Transverse colon (tissue), 4 donors: Measurements from ENCODE around the gene IPO11. TPM values are rescaled to one million over a fixed set of nuclear protein-coding genes. Genes with fewer than 3 reads are reported as not detected.
A peak's percentile ranks its signal among the peaks of the same experiment; 100 is the strongest.

ENCODE experiments used
- DNase-seq: peaks from one replicate; pipeline ENCODE4 v3.0.0-alpha.2; 2019
- H3K27ac ChIP-seq, 4 donors: fragments of 200-600 bp; sonication (generic); 2 replicates each; pipeline ENCODE4 v1.5.1; 2016 to 2018; ENCODE audit warnings: inconsistent platforms in 4 of 4
- H3K27me3 ChIP-seq: fragments of 200-600 bp; sonication (generic); 2 replicates; pipeline ENCODE4 v1.5.1; 2017; ENCODE audit warnings: inconsistent platforms
- H3K36me3 ChIP-seq, 4 donors: fragments of 200-600 bp; sonication (generic); 2 replicates each; pipeline ENCODE4 v1.5.1; 2017 to 2019; ENCODE audit warnings: inconsistent platforms in 4 of 4
- H3K4me1 ChIP-seq, 4 donors: fragments of 200-600 bp; sonication (generic); 2 replicates each; pipeline ENCODE4 v1.5.1; 2017 to 2020; ENCODE audit warnings: inconsistent platforms in 4 of 4
- H3K4me3 ChIP-seq, 4 donors: fragments of 200-600 bp; sonication (generic); 1 replicate in 1 of 4; 2 replicates in 3 of 4; pipeline versions ENCODE4 v1.5.1 to v1.6.1; 2017 to 2019; ENCODE audit warnings: inconsistent platforms in 4 of 4
- H3K9me3 ChIP-seq, 2 donors: fragments of 200-600 bp; sonication (generic); 2 replicates each; pipeline ENCODE4 v1.5.1; 2017 to 2019; ENCODE audit warnings: inconsistent platforms in 2 of 2
- CTCF ChIP-seq, 5 experiments: fragments of 200-600 bp in 3 of 5; fragments of 450-650 bp in 2 of 5; sonication (generic) in 3 of 5; IDR thresholded peaks; 1 replicate in 2 of 5; 2 replicates in 3 of 5; pipeline ENCODE4 v1.5.1; 2016 to 2017; ENCODE audit warnings: antibody characterized with exemption in 5 of 5, inconsistent platforms in 3 of 5, mild to moderate bottlenecking in 2 of 5, moderate library complexity in 1 of 5
- EP300 ChIP-seq: sonication (generic); formaldehyde crosslinking; IDR thresholded peaks from one replicate; pipeline ENCODE4 v1.6.1; 2017; ENCODE audit warnings: antibody characterized with exemption, low read depth
- POLR2A ChIP-seq: fragments of 450-650 bp; IDR thresholded peaks from one replicate; pipeline ENCODE4 v1.6.1; 2016; ENCODE audit warnings: antibody characterized with exemption, mild to moderate bottlenecking, moderate library complexity
- POLR2AphosphoS5 ChIP-seq, 3 donors: sonication (generic); formaldehyde crosslinking; IDR thresholded peaks; one replicate each; pipeline ENCODE4 v1.6.1; 2016; ENCODE audit warnings: antibody characterized with exemption in 3 of 3
- WGBS, 2 donors: methylation state at CpG; one replicate each; pipeline ENCODE4 v1.1.5; 2018; ENCODE audit warnings: low coverage in 1 of 2; 5-methylcytosine and 5-hydroxymethylcytosine counted together
- in situ Hi-C, 4 donors: fragments of 200-750 bp; cut with MboI; loops; one replicate each; pipeline versions ENCODE4 v1.15.0 to v1.15.1; 2017; ENCODE audit warnings: low sequenced_read_pairs in 3 of 4, low pct_ligation_motif_present in 1 of 4, low pct_unique_long_range_greater_than_20kb in 1 of 4
- intact Hi-C: fragments of 100-400 bp; cut with DNase I; formaldehyde crosslinking; loops from one replicate; pipeline ENCODE4 v1.15.1; 2023; ENCODE audit warnings: low total_unique reads
- total RNA-seq, 4 donors: library from RNA; depleted of rRNA; stranded (reverse); fragments of >200 nt; gene quantifications; one replicate each; pipeline ENCODE4 v1.1.0, GENCODE V29; 2016

Gene IPO11
- total RNA-seq, 4 donors from 2014 or later = 6.4 to 37.8 (median 16.3) TPM

GRCh38 chr5:62403411-62404250 lies 8.9 kb upstream of the IPO11 start, which contains the start of gene DIMT1:
DIMT1 (minus strand) TSS chr5:62403905; CDS start chr5:62403772, 133 bp downstream.
- no peaks in the 10 kb centered on the region for H3K27me3 ChIP-seq
- intact Hi-C loops = no loop called here
- peak; percentile 75 for TF ChIP-seq POLR2A
- TF ChIP-seq POLR2AphosphoS5 (IDR thresholded peaks at IDR 0.05) = peak; percentile 77 to 88 (median 79)
- TF ChIP-seq EP300 = no peak
- TF ChIP-seq CTCF (IDR thresholded peaks at IDR 0.05) = peak in 1 of 5 experiments; percentile 18
- H3K4me1 ChIP-seq = peaks cover 5 to 18% (median 10%) of the 10 kb centered on the region in 4 donors
- H3K27ac ChIP-seq = peak within 1 kb of the TSS; percentile 88 to 99 (median 98)
- peak; percentile 96 for DNase-seq
- WGBS, 2 donors = 0% methylated on average over 8 to 62 of the region's 66 CpGs
- H3K36me3 ChIP-seq = no peaks in the 10 kb centered on the region
- in situ Hi-C loops = no loop called here
- peak within 1 kb of the TSS; percentile 64 to 100 (median 86) for H3K4me3 ChIP-seq
- H3K9me3 ChIP-seq = no peaks in the 10 kb centered on the region

- Histone ChIP-seq H3K4me3 (peak overlapping the region in 3 of 4 donors; percentile 85 to 93 (median 87)), H3K36me3 (no peaks in the 10 kb centered on the region), H3K9me3 (no peaks in the 10 kb centered on the region), H3K27ac (no peak overlapping the region), H3K4me1 (peaks cover 9 to 18% (median 12%) of the 10 kb centered on the region in 4 donors), H3K27me3 (no peaks in the 10 kb centered on the region)
- intact Hi-C loops = no loop called here
- 54 to 57% methylated on average over 1 to 3 of the region's 3 CpGs for WGBS, 2 donors
- TF ChIP-seq POLR2AphosphoS5 (IDR thresholded peaks at IDR 0.05) (no peak), POLR2A (no peak), CTCF (IDR thresholded peaks at IDR 0.05) (no peak), EP300 (no peak)
- DNase-seq = no peak
- in situ Hi-C loops = no loop called here
Measured at GRCh38 chr5:62413711-62414110, 1.1 kb downstream of the IPO11 start.

- 82 to 92% methylated on average over 4 of the region's 4 CpGs for WGBS, 2 donors
- no peaks in the 10 kb centered on the region for H3K9me3 ChIP-seq
- intact Hi-C loops = no loop called here
- H3K27ac ChIP-seq = no peak overlapping the region
- H3K36me3 ChIP-seq = no peaks in the 10 kb centered on the region
- H3K4me3 ChIP-seq = no peak overlapping the region
- H3K27me3 ChIP-seq = no peaks in the 10 kb centered on the region
- TF ChIP-seq POLR2A = no peak
- no peak for TF ChIP-seq EP300
- TF ChIP-seq POLR2AphosphoS5 (IDR thresholded peaks at IDR 0.05) = no peak
- no peak for TF ChIP-seq CTCF (IDR thresholded peaks at IDR 0.05)
- in situ Hi-C loops = no loop called here
- DNase-seq = no peak
- H3K4me1 ChIP-seq = peaks cover 3 to 5% (median 4%) of the 10 kb centered on the region in 4 donors
Measured at GRCh38 chr5:62418462-62419076, 6.0 kb downstream of the IPO11 start.

GRCh38 chr5:62419609-62420008 lies 7.0 kb downstream of the IPO11 start:
- Histone ChIP-seq H3K4me1 (no peaks in the 10 kb centered on the region), H3K4me3 (no peak overlapping the region), H3K36me3 (no peaks in the 10 kb centered on the region), H3K27me3 (no peaks in the 10 kb centered on the region), H3K27ac (no peak overlapping the region), H3K9me3 (no peaks in the 10 kb centered on the region)
- WGBS, 2 donors = 94 to 96% methylated on average over 3 of the region's 3 CpGs
- TF ChIP-seq POLR2AphosphoS5 (IDR thresholded peaks at IDR 0.05) (no peak), POLR2A (no peak), CTCF (IDR thresholded peaks at IDR 0.05) (no peak), EP300 (no peak)
- intact Hi-C loops = no loop called here
- no peak for DNase-seq
- in situ Hi-C loops = no loop called here
